K562 (cell line): ENCODE data around the gene ZNF787. TPM values are rescaled to one million over a fixed set of nuclear protein-coding genes. Genes with fewer than 3 reads are reported as not detected.

ENCODE experiments used
- ATAC-seq: fragments of 200-7000 bp; cut with Tn5 transposase; 3 replicates; pipeline ENCODE4 v1.9.1; 2020; ENCODE audit warnings: moderate library complexity
- BruUV-seq: library from RNA; stranded (reverse); fragments of 400-500 nt; replicated peaks from 2 replicates; lab custom pipeline; 2021; lab: Mats Ljungman, UMichigan
- CTCF ChIA-PET: fragments of 300-600 bp; formaldehyde crosslinking; extraction: SDS; loops from one replicate; lab custom pipeline; 2021; ENCODE audit warnings: low intra/inter-chr PET ratio; lab: Yijun Ruan, JAX
- POLR2A ChIA-PET: fragments of 300-600, 350-650 bp; sonication (Branson Sonifier 250); formaldehyde crosslinking; extraction: SDS; loops from one replicate; lab custom pipeline; 2021; ENCODE audit warnings: antibody characterized with exemption, inconsistent platforms; lab: Yijun Ruan, JAX
- DNase-seq, 4 experiments: peaks; one replicate each; pipeline versions ENCODE4 v3.0.0 to v3.0.0-alpha.2; 2011 to 2018; ENCODE audit warnings: low spot score in 3 of 4, mixed read lengths in 3 of 4; ENCODE audit errors: extremely low read depth in 1 of 4
- FAIRE-seq: peaks from 2 replicates; lab custom pipeline; 2011; peaks lifted over from hg19 to GRCh38; lab: Jason Lieb, UNC
- H2AFZ ChIP-seq: 2 replicates; pipeline ENCODE4 v1.6.0; 2011; ENCODE audit warnings: low read depth, low read length, control low read depth, inconsistent platforms
- H3K27ac ChIP-seq: fragments of 200-600 bp; 3 replicates; pipeline ENCODE4 v1.8.0; 2011; ENCODE audit warnings: low read depth, mild to moderate bottlenecking, control low read depth, inconsistent platforms, low read length, moderate library complexity, mixed read lengths; ENCODE audit errors: extremely low read depth
- H3K27me3 ChIP-seq, 2 experiments: fragments of 300-600 bp in 1 of 2; 2 replicates in 1 of 2; 3 replicates in 1 of 2; pipeline versions ENCODE4 v1.6.0 to v1.8.0; 2011; ENCODE audit warnings: inconsistent platforms in 2 of 2, low read length in 2 of 2, mild to moderate bottlenecking in 1 of 2, mixed read lengths in 1 of 2, moderate library complexity in 1 of 2; ENCODE audit not compliant: control insufficient read depth in 2 of 2, insufficient read depth in 2 of 2
- H3K36me3 ChIP-seq: fragments of 300-600 bp; 3 replicates; pipeline ENCODE4 v1.8.0; 2011; ENCODE audit warnings: mild to moderate bottlenecking, low read length, inconsistent platforms; ENCODE audit not compliant: control insufficient read depth, insufficient read depth
- H3K4me1 ChIP-seq, 2 experiments: fragments of 200-600 bp in 1 of 2; replicated peaks in 1 of 2; 2 replicates in 1 of 2; 3 replicates in 1 of 2; pipeline versions ENCODE4 v1.5.1 to v1.8.0; 2011; ENCODE audit warnings: inconsistent platforms in 2 of 2, low read length in 2 of 2, mild to moderate bottlenecking in 1 of 2, mixed read lengths in 1 of 2, moderate library complexity in 1 of 2; ENCODE audit not compliant: control insufficient read depth in 2 of 2, insufficient read depth in 2 of 2
- H3K4me2 ChIP-seq: 2 replicates; pipeline ENCODE4 v1.6.1; 2011; ENCODE audit warnings: low read length, control low read depth, inconsistent platforms, mixed read lengths; ENCODE audit not compliant: insufficient read depth
- H3K4me3 ChIP-seq: fragments of 200-600 bp; sonication (generic), shearing (Covaris generic); 2 replicates; pipeline ENCODE4 v1.5.1; 2016; ENCODE audit warnings: control low read depth, inconsistent platforms
- H3K79me2 ChIP-seq: fragments of 200-600 bp; 3 replicates; pipeline ENCODE4 v1.8.0; 2011; ENCODE audit warnings: low read length, inconsistent platforms; ENCODE audit not compliant: control insufficient read depth, insufficient read depth
- H3K9ac ChIP-seq, 2 experiments: 2 replicates each; pipeline versions ENCODE4 v1.6.0 to v1.6.1; 2011; ENCODE audit warnings: low read depth in 2 of 2, low read length in 2 of 2, control low read depth in 1 of 2, inconsistent platforms in 1 of 2, mild to moderate bottlenecking in 1 of 2, mixed read lengths in 1 of 2; ENCODE audit not compliant: insufficient read depth in 1 of 2
- H3K9me1 ChIP-seq: one replicate; pipeline ENCODE4 v1.6.0; 2011; ENCODE audit warnings: inconsistent platforms, mild to moderate bottlenecking, low read length, moderate library complexity; ENCODE audit not compliant: control insufficient read depth, insufficient read depth
- H3K9me3 ChIP-seq: replicated peaks from 2 replicates; pipeline ENCODE4 v1.5.1; 2011; ENCODE audit warnings: low read depth, low read length, inconsistent platforms; ENCODE audit not compliant: control insufficient read depth, insufficient read depth
- H4K20me1 ChIP-seq: replicated peaks from 2 replicates; pipeline ENCODE4 v1.6.1; 2011; ENCODE audit warnings: low read length, inconsistent platforms, mixed read lengths; ENCODE audit not compliant: control insufficient read depth, insufficient read depth
- FIP1L1 ChIP-seq: fragments of 200-400 bp; formaldehyde crosslinking; IDR thresholded peaks from 2 replicates; pipeline ENCODE4 v1.6.1; 2018; ENCODE audit warnings: mild to moderate bottlenecking, low read depth, low read length; ENCODE audit not compliant: poor library complexity, severe bottlenecking
- IRF2 ChIP-seq: sonication (generic); formaldehyde crosslinking; IDR thresholded peaks from 2 replicates; pipeline ENCODE4 v1.8.1; 2022; ENCODE audit warnings: mild to moderate bottlenecking, missing genetic modification reagents
- JUN ChIP-seq, 2 experiments: sonication (generic) in 1 of 2; formaldehyde crosslinking in 1 of 2; IDR thresholded peaks; 2 replicates each; pipeline versions ENCODE4 v1.6.1 to v1.8.0; 2012 to 2022; ENCODE audit warnings: borderline replicate concordance in 2 of 2, mild to moderate bottlenecking in 2 of 2, improper control_type of control experiment in 1 of 2, low read depth in 1 of 2, low read length in 1 of 2, missing genetic modification reagents in 1 of 2
- MTA3 ChIP-seq: fragments of 450-650 bp; formaldehyde crosslinking; IDR thresholded peaks from 2 replicates; pipeline ENCODE4 v1.6.1; 2017; ENCODE audit warnings: mild to moderate bottlenecking, borderline replicate concordance
- POLR2G ChIP-seq: fragments of 200-400 bp; formaldehyde crosslinking; IDR thresholded peaks from 2 replicates; pipeline ENCODE4 v1.6.1; 2017; ENCODE audit warnings: low read depth, mild to moderate bottlenecking, antibody characterized with exemption, low read length, moderate library complexity
- RBM22 ChIP-seq: fragments of 200-400 bp; formaldehyde crosslinking; IDR thresholded peaks from 2 replicates; pipeline ENCODE4 v1.6.1; 2018; ENCODE audit warnings: low read length, low read depth; ENCODE audit not compliant: poor library complexity, severe bottlenecking
- SUPT5H ChIP-seq: fragments of 450-650 bp; IDR thresholded peaks from 2 replicates; pipeline ENCODE4 v1.6.1; 2016
- ZFP36 ChIP-seq: fragments of 150-350 bp; IDR thresholded peaks from 2 replicates; pipeline ENCODE4 v1.6.1; 2018; ENCODE audit warnings: low read length, low read depth; ENCODE audit not compliant: partially characterized antibody
- WGBS: fragments of 100-300 bp; shearing (Covaris generic); methylation state at CpG from one replicate; pipeline ENCODE4 v1.1.6; 2016; ENCODE audit warnings: low coverage, mixed read lengths; ENCODE audit not compliant: insufficient coverage; ENCODE audit errors: missing lambda C conversion rate; 5-methylcytosine and 5-hydroxymethylcytosine counted together
- in situ Hi-C: fragments of 300-500 bp; cut with MboI; formaldehyde crosslinking; loops from 4 replicates; pipeline ENCODE4 v1.15.0; 2018; ENCODE audit warnings: inconsistent platforms, mixed read lengths
- intact Hi-C: fragments of 100-400 bp; cut with micrococcal nuclease; formaldehyde crosslinking; loops from 2 replicates; pipeline ENCODE4 v1.14.2; 2022
- polyA plus RNA-seq, 8 experiments: library from polyadenylated mRNA; depleted of rRNA in 4 of 8; stranded (reverse) in 5 of 8; unstranded in 3 of 8; fragments of >200 nt; fragmentation: Nextera tagmentation in 2 of 8; fragmentation: Illumina TruSeq in 1 of 8; extraction: Ambion mirVana in 2 of 8; extraction: Trizol in 1 of 8; gene quantifications; 2 replicates each; pipeline versions ENCODE4 v1.2.1 to v1.2.3, GENCODE V29; 2011 to 2014; ENCODE audit warnings: inconsistent platforms in 1 of 8, missing spikeins in 1 of 8
- total RNA-seq, 7 experiments: library from RNA; depleted of rRNA in 6 of 7; stranded (reverse); fragments of >200 nt in 6 of 7; fragmentation: Illumina TruSeq in 2 of 7; extraction: Trizol in 2 of 7; gene quantifications; 2 replicates each; pipeline versions ENCODE4 v1.2.1 to v1.2.3, GENCODE V29; 2011 to 2021; ENCODE audit warnings: low replicate concordance in 1 of 7
- TF ChIP-seq, protein P1 (sequence below): fragments of 450-650 bp; IDR thresholded peaks from 2 replicates; pipeline ENCODE4 v1.6.1; 2016; ENCODE audit warnings: missing biosample characterization, missing genetic modification characterization

ZNF787 gene
- total and polyA plus RNA-seq, 9 of the 15 experiments (the other 6 are each of a cell fraction or from before 2014, with no cell fraction given) = 0.45 to 77.6 (median 7.3) TPM

DNA sequence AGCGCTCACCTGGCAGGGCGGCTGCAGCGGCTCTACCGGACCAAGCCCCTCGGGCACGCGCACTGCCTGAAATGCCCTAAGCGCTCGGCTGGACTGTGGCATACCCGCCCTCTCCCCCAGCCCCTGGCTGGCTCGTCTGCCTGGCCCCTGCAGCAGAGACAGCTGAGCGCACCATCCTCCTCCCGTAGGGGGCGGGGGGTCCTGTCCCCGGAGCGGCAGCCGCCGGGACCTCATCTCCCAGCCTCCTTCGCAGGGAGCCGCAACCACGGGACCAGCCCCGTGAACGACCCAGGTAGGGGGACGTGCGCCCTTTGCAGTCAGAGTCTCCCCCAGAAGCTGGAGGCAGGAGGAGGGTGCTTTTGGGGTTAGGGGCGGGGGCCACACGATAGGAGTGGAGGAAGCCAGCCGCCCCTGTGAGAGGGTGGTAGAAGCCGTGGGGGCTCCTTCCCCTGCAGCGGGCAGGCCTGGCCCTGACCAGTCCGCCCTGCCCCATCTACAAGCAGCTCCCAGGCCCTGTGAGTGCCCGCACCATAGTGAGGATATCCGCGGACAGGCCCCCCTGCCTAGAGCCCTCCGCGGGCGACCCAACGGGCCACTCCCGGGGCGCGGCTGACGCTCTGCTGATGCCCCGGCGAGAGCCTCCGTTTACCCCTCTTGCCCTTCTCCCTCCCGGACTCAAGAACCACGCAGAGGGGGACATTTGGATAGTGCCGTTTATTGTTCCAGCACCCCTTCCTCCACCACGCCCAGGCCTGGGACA, 34.2 kb downstream of the ZNF787 start:
- H3K9ac ChIP-seq = no peak overlapping the region
- WGBS = 91% methylated on average over 16 of the region's 49 CpGs
- ChIA-PET CTCF (no interaction called here), POLR2A (interaction anchor here (0.6 kb wide), 1 partner anchor 57 kb away, joined by 4 read pairs; no protein-coding TSS in a partner anchor)
- intact Hi-C loops = no loop called here
- BruUV-seq = no TSS peak
- H3K27ac ChIP-seq = no peak overlapping the region
- H2AFZ ChIP-seq = no peak overlapping the region
- H3K9me3 ChIP-seq = peaks cover 2% of the 10 kb centered on the region; the same call in 1 of the 2 replicates
- DNase-seq (no peak), ATAC-seq (peak; percentile 26), FAIRE-seq (no peak)
- peaks cover 3% of the 10 kb centered on the region for H3K9me1 ChIP-seq
- H3K4me1 ChIP-seq = peaks cover 3 to 16% of the 10 kb centered on the region in 2 experiments; a peak in 3 of 5 replicates
- peaks cover 40% of the 10 kb centered on the region; the same call in 2 of the 3 replicates for H3K36me3 ChIP-seq
- peaks cover 24% of the 10 kb centered on the region for H3K79me2 ChIP-seq
- H4K20me1 ChIP-seq = peaks cover 11% of the 10 kb centered on the region
- no peaks in the 10 kb centered on the region for H3K27me3 ChIP-seq
- H3K4me3 ChIP-seq = no peak overlapping the region
- TF ChIP-seq JUN (IDR thresholded peaks at IDR 0.05; ENCODE audit: borderline replicate concordance, low read depth, low read length) (no peak), JUN (CRISPR knock-in tag; IDR thresholded peaks at IDR 0.05; ENCODE audit: borderline replicate concordance) (no peak), ZFP36 (no peak), RBM22 (peak; percentile 74), IRF2 (no peak), SUPT5H (peak; percentile 34; the same call in 1 of the 2 replicates), POLR2G (peak; percentile 77), FIP1L1 (peak; percentile 50), MTA3 (no peak)
- TF ChIP-seq, protein P1, sequence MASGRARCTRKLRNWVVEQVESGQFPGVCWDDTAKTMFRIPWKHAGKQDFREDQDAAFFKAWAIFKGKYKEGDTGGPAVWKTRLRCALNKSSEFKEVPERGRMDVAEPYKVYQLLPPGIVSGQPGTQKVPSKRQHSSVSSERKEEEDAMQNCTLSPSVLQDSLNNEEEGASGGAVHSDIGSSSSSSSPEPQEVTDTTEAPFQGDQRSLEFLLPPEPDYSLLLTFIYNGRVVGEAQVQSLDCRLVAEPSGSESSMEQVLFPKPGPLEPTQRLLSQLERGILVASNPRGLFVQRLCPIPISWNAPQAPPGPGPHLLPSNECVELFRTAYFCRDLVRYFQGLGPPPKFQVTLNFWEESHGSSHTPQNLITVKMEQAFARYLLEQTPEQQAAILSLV (tag) = no peak
- in situ Hi-C loops = no loop called here
- H3K4me2 ChIP-seq = no peak overlapping the region
